AG08395 (cell line): ENCODE measurements around the gene ZC3H7A.
"Not testable (repeated sequence)": the region's sequence is repeated elsewhere in the genome, so short reads cannot be mapped to it uniquely, and the experiment has no call there.

Experiments used
- DNase-seq: peaks from one replicate; pipeline ENCODE4 v3.0.0; 2012; ENCODE audit warnings: mixed read lengths, low spot score

ZC3H7A gene, protein sequence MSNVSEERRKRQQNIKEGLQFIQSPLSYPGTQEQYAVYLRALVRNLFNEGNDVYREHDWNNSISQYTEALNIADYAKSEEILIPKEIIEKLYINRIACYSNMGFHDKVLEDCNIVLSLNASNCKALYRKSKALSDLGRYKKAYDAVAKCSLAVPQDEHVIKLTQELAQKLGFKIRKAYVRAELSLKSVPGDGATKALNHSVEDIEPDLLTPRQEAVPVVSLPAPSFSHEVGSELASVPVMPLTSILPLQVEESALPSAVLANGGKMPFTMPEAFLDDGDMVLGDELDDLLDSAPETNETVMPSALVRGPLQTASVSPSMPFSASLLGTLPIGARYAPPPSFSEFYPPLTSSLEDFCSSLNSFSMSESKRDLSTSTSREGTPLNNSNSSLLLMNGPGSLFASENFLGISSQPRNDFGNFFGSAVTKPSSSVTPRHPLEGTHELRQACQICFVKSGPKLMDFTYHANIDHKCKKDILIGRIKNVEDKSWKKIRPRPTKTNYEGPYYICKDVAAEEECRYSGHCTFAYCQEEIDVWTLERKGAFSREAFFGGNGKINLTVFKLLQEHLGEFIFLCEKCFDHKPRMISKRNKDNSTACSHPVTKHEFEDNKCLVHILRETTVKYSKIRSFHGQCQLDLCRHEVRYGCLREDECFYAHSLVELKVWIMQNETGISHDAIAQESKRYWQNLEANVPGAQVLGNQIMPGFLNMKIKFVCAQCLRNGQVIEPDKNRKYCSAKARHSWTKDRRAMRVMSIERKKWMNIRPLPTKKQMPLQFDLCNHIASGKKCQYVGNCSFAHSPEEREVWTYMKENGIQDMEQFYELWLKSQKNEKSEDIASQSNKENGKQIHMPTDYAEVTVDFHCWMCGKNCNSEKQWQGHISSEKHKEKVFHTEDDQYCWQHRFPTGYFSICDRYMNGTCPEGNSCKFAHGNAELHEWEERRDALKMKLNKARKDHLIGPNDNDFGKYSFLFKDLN

DNA sequence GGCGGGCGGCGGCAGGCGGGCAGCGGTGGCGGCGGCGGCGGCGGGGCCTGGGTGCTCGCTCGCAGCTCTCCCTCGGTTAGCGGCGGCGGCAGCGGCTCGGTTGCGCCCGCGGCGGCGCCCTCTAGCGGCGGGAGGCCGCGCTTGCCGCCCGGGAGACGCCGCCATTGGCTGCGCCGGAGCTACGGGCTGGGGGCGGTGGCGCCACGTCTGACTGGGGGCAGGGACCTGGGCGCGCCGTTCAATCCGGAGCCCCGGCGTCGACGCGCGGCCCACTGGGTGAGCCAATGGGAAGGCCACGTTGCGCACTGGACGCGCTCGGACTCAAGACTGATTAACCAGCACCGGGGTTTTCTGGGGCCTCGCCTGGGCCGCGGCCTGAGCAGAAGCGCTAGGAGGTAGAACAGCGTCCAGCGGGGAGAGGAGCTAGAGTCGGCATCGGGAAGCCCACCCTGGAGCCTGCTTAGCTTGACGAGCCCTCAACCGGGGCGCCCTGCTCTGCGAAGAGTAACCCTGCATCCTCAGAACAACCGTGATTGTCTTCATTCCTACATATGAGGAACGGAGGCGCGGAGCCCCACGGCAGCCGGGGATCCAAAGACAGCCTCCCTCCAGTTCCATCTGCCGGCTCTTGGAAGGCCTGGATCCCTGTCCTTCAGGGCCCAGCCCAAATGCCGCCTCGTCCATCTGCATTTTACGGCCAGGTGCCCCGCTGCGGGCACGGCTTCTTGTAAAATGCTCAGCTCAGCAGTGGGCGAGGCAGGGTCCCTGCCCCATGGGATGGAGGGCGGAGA lies at the start of gene ZC3H7A:
Gene ZC3H7A, minus strand, starts transcription at position 93 of the 791 bp plus-strand sequence. CDS start 14,904 bp downstream, outside the sequence.
- peak; percentile 97 for DNase-seq

DNA sequence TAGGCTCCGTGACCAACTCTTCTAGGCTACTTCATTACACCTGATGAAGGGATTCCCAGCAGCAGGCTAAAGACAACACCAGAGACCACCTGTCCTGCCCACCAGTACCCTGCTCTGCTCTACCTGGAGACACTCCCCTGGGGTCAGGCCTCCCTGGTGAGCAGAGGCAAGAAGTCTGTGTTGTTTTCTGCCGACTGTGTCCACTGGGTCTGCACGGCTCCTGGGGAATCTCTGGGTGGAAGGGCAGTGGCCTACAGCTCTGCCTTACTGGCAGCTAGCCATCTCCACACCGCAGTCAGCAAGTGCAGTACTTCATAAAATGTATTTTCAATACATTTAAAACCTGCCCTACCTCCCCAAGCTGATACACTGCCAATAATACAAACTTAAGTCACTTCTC lies 47.4 kb upstream of the ZC3H7A start:
- no peak for DNase-seq

DNA sequence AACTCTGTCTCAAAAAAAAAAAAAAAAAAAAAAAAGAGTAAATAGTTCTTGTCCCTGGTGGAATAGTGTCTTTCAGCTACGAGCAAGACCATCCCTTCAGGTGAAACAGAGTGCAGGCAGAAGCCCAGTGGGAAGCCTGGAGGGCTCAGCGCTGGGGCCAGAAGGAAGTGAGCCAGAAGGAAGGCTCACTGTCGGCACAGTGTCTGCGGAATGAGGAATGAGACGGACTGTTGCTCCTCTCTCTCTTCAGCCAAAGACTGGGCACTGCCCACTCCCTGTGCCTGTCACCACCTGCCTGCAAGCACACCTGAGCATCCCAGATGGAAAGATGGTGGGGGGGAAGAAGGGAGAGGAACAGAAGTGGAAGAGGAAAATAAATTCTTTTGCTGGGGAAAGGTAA lies 46.8 kb upstream of the ZC3H7A start:
- DNase-seq: no peak

DNA sequence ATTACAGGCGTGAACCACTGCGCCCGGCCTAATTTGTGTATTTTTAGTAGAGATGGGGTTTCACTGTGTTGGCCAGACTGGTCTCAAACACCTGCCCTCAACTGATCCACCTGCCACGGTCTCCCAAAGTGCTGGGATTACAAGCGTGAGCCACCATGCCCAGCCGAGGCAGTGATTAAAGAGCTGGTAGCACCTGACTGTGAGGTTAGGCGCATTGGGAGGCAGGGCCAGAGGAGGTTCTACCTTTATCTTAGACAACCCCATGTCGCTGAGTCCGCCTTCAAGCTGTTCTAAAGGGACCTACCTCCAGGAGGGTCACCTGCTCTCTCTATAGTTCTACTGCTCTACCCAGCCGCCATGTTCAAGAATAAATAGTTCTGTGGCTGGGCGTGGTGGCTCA lies 46.1 kb upstream of the ZC3H7A start:
- no peak for DNase-seq

DNA sequence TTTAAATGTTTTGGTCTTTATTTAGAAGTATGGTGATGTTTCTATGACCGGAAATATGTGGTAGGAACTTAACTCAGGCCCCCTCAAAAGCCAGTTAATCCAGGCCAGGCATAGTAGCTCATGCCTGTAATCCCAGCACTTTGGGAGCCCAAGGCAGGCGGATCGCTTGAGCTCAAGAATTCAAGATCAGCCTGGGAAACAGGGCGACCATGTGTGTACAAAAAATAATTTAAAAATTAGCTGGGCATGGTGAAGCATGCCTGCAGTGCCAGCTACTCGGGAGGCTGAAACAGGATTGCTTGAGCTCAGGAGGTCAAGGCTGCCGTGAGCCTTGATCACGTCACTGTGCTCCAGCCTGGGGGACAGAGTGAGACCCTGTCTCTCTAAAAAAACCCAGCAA lies 44.0 kb upstream of the ZC3H7A start:
- DNase-seq: no peak

DNA sequence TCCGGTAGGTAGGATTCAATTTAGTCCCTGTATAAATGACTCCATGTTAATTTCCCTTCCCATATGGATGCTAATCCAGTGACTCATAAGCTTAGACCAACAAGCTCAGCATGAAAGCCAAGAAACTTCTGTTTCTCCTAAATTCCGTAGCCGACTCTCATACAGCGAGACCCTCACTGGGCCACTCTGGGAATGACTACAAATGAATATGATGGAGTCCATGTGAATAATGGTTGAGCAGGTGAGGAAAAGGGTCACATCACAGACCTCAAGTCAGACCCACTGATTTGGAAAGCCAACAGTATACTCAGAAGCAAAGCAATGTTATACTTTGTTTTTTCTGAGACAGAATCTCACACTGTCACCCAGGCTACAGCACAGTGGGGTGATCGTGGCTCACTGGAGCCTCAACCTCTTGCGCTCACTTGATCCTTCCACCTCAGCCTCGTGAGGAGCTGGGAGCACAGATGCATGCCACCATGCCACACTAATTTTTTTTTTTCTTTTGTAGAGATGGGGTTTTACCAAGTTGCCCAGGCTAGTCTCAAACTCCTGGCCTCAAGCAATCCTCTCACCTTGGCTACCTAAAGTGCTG lies 39.7 kb upstream of the ZC3H7A start:
- DNase-seq: peak; percentile 77

DNA sequence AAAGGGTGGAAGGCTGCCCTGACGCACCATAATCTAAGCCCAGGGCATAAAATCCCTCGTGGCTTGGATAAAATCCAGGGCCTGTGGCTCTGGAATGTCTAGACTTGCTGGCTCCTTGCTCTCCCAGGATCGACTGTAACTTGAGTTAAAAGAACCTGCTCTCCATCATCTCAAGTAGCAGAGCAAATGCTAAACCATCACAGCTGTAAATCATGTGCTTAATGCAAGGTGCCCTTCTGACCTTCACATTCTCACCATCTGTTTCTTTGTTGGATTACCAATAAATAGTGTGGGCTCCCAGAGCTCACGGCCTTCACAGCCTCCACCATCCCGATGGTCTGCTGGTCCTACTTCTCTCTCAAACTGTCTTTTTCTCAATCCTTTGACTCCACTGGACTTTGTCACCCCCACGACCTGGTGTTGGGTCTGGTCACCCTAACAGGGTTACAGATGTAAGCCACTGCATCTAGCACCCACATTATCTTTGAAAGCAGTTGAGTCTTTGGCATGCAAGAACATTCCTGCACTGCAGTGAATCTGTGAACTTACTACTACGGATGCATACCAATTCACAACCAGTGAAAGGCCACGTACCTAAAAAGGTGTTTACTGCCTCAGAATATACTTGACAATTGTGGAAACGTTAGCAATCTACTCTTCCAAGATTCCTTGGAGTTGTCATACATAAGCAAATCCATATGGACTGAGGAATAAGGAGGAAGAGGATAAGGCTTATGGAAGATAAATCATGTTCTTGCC lies 39.0 kb upstream of the ZC3H7A start:
- no peak for DNase-seq

DNA sequence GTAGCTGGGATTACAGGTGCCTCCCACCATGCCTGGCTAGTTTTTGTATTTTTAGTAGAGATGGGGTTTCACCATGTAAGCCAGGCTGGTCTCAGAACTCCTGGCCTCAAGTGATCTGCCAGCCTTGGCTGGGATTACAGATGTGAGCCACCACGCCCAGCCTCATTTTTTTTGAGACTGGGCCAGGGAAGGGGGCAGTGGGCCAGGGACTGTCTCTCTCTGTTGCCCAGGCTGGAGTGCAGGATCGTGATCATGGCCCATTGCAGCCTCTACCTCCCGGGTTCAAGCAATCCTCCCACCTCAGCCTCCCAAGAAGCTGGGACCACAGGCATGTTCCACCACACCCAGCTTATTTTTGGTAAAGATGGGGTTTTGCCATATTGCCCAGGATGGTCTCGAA lies 38.3 kb upstream of the ZC3H7A start:
- DNase-seq: no peak

DNA sequence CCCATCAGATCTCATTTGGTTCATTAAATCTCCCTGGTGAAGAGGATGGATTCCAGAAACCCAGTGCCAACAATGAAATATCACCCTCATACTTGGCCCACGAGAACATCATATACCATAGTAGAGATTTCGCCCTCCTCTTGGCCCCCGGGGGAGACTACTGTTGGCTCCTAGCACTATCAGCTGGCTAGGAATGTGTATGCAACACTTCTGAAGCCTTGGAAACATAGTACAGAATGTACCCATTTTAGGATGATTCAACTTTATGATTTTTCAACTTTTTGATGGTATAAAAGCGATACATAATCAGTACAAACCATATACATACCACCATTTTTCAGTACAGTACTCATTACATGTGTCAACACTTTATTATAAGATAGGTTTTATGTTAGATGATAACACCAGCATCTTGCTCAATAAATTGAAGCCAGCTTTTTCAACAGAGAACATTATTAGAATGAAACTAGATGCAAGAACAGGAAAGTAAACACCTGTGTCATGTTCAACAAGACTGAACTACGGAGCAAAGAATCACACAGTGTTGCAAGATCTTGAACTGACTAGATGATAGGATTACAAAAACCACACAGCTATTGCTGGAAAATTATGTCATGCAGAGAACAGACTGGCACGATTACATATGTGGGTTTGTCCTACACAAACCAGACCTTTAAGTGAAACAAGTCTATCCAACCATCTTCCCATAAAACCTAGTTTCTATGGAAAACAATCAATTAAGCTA lies 37.1 kb upstream of the ZC3H7A start:
- peak; percentile 46 for DNase-seq

DNA sequence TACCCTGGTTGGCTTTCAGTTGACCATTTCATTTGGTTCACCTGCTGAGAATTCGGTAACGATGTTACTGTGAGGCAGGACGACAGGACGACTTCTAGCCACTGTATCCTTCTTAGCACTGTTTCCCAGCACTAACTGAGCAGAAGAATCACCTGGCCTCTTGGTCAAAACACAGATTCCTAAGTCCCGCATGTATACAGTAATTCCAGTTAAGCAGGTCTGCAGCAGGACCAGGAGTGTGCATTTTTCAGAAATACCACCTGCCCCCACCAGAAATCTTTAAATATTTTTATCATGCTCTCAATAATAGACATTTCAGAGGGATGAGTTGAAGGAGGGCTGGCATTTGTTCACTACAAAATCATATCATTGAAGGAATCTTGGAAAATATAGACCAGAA lies 31.6 kb upstream of the ZC3H7A start:
- no peak for DNase-seq

DNA sequence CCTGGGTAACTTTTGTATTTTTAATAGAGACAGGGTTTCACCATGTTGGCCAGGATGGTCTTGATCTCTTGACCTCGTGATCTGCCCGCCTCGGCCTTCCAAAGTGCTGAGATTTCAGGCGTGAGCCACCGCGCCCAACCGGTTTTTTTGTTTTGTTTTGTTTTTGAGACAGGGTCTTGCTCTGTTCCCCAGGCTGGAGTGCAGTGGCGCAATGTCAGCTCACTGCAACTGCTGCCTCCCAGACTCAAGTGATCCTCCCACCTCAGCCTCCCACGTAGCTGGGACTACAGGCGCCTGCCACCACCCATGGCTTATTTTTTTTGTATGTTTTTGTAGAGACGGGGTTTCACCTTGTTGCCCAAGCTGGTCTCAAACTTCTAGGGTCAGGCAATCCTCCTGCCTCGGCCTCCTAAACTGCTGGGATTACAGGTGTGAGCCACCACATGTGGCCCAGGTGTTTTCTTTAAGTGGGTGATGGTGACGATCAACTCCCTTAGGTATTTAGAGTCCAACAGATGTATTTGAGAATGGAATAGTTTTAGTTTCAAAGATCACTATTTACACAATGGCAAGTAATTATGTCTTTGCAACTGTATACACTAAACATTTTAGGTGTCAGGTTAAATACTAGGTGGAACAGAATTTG lies 28.6 kb upstream of the ZC3H7A start:
- not testable (repeated sequence) for DNase-seq

DNA sequence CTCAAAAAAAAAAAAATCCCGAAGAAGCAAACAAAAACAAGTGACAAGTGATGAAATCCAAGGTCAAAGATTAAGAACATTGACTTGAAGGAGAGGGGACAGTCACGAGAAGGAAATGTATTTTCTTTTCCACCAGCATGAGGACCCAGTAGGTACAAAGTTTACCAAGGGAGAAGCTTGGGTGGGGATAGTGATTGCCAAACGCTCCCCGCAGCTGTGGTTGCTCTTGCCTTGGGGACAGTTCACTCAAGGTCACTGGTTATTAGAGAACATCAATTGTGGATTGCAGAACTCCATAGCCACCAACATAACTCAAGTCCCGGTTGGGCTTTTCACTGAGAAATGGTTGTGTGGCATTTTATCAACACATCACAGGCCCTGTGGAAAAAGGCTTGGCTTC lies 27.3 kb upstream of the ZC3H7A start:
- peak; percentile 44 for DNase-seq

DNA sequence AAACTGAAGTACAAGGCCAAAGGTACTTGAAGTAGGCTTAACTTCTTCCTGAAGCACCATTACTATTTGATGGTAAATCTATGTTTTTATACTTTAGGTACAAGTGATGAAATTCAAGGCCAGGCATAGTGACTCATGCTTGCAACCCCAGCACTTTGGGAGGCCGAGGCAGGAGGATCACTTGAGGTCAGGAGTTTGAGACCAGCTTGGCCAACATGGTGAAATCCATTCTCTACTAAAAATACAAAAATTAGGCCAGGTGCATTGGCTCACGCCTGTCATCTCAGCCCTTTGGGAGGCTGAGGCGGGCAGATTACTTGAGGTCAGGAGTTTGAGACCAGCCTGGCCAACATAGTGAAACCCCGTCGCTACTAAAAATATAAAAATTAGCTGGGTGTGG lies 26.6 kb upstream of the ZC3H7A start:
- not testable (repeated sequence) for DNase-seq

DNA sequence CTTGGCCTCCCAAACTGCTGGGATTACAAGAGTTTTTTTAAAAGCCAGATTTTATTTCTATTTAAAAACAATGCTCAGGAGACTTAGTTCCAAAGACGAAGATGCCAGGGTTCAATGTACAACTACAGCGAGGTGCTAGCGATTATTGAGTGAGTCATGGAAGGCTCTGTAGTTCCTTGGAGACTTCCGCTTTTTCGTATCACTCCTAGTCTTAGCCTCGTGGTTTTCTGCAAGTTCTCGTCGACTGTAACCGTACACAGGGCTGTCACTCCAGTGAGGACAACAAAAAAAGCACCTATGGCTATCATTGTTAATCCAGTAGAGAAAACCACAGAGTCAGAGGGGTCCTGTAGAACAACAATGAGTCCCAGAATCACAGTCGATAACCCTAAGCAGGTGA lies 22.7 kb upstream of the ZC3H7A start:
- DNase-seq: no peak

DNA sequence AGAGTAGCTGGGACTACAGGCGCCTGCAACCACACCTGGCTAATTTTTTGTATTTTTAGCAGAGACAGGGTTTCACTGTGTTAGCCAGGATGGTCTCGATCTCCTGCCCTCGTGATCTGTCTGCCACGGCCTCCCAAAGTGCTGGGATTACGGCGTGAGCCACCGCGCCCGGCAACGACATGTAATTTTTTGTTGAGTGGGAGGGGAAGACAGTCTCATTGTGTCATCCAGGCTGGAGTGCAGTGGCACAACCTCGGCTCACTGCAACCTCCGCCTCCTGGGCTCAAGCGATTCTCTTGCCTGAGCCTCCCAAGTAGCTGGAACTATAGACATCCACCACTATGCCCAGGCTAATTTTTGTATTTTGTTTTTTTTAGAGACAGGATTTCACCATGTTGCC lies 21.9 kb upstream of the ZC3H7A start:
- not testable (repeated sequence) for DNase-seq

DNA sequence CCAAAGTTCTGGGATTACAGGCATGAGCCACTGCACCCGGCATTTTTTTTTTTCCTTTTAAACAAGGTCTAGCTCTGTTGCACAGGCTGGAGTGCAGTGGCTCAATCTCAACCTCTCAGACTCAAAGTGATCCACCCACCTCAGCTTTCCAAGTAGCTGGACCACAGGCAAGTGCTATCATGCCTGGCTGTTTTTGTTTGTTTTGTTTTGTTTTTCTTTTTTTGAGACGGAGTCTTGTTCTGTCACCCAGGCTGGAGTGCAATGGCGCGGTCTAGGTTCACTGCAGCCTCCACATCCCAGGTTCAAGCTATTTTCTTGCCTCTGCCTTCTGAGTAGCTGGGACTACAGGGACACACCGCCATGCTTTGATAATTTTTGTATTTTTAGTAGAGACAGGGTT lies 19.1 kb upstream of the ZC3H7A start:
- DNase-seq: no peak

DNA sequence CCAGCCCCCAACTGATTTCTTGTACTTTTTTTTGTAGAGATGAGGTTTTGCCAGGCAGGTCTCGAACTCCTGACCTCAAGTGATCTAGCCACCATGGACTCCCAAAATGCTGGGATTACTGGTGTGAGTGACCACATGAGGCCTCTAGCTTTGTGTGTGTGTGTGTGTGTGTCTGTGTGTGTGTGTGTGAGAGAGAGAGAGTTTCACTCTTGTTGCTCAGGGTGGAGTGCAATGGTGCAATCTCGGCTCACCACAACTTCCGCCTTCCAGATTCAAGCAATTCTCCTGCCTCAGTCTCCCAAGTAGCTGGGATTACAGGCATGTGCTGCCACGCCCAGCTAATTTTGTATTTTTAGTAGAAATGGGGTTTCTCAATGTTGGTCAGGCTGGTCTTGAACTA lies 17.7 kb upstream of the ZC3H7A start:
- not testable (repeated sequence) for DNase-seq

DNA sequence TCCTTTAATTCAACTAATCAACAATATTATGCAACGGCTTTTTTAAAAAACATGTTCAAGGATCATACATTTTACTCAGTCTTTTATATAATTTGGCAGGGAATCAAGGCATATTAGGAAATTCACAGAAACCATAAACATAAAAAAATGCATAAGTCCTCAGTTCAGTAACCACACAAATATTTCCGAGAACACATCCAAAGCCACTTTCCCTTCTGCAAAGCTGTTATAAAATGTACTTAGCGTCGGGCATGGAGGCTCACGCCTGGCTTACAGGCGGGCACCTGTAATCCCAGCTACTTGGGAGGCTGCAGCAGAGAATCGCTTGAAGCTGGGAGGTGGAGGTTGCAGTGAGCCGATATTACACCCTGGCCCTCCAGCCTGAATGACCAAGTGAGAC lies 9.7 kb upstream of the ZC3H7A start:
- DNase-seq: peak; percentile 30

DNA sequence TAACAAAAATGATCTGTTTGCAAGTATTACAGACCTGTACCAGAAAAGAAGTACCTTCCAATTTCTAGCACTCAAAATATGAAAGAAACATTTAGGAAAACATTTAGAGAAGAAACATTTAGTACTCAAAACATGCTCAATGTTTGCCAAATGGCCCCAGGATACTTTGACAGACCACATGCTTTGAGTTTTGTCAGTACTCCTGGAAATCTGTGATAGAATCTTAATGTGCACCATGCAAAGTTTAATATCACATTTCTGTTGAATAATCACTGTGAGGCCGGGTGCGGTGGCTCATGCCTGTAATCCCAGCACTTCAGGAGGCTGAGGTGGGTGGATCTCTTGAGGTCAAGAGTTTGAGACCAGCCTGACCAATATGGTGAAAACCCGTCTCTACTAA lies 8.5 kb upstream of the ZC3H7A start:
- no peak for DNase-seq
